Keratinocyte (primary cell): ENCODE data around the gene BANK1.

Experiments
- EZH2 ChIP-seq: IDR thresholded peaks from one replicate; pipeline ENCODE4 v1.6.1; 2012; ENCODE audit warnings: inconsistent platforms, mild to moderate bottlenecking, low read length, moderate library complexity
- TF ChIP-seq, protein P1 (sequence below), 3 experiments: IDR thresholded peaks in 1 of 3; conservative IDR thresholded peaks in 1 of 3; optimal IDR thresholded peaks in 1 of 3; 2 replicates in 2 of 3; 3 replicates in 1 of 3; pipeline versions ENCODE3 to v1.5.1; 2011; ENCODE audit warnings: low read length in 3 of 3, mild to moderate bottlenecking in 3 of 3, moderate library complexity in 2 of 3, control low read depth in 1 of 3, inconsistent platforms in 1 of 3; ENCODE audit not compliant: insufficient read depth in 2 of 3; ENCODE audit errors: extremely low read depth in 1 of 3

DNA sequence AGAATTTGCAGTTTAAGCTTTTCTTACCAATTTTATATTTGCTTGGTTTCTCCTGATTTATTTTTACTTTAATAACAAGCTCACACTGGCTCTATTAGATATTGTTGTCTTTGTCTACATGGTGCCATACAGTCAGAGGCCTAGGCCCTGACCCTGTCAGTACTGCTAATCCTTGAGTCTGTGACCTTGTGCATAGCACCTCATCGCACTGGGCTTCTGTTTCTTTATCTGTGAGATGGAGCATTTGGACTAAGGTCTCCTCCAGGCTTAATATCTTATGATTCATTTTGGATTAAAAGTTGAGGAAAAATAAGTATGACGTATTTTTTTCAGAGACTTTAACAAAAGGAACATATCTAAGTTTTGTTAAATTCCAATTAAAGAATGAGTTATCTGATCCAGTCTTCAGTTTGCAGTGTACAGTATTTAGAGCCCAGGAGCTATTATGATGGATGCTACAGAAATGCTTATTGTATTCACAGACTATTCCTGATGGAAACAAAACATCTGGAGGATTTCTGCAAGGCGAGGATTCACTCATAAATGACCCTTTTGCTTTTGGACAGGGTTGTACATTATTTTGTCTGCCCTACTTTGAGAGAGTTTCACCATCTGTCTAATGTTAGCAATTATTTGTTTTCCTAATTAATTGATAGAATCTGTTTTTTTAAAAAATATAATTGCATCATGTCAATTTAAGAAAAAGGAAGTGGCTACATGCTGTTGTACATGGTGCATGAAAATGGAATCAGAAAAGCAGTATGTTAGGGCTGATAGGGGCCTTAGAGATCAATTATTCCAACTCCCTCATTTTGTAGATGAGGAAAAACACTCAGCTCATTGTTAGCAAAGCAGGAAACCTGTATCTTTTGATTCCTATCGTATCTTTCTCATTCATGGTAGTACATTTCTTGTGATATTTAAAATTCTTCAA is 203.6 kb downstream of the BANK1 start:
- TF ChIP-seq, protein P1, sequence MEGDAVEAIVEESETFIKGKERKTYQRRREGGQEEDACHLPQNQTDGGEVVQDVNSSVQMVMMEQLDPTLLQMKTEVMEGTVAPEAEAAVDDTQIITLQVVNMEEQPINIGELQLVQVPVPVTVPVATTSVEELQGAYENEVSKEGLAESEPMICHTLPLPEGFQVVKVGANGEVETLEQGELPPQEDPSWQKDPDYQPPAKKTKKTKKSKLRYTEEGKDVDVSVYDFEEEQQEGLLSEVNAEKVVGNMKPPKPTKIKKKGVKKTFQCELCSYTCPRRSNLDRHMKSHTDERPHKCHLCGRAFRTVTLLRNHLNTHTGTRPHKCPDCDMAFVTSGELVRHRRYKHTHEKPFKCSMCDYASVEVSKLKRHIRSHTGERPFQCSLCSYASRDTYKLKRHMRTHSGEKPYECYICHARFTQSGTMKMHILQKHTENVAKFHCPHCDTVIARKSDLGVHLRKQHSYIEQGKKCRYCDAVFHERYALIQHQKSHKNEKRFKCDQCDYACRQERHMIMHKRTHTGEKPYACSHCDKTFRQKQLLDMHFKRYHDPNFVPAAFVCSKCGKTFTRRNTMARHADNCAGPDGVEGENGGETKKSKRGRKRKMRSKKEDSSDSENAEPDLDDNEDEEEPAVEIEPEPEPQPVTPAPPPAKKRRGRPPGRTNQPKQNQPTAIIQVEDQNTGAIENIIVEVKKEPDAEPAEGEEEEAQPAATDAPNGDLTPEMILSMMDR (optimal IDR thresholded peaks at IDR 0.05 in 1 of 3, IDR thresholded peaks at IDR 0.05 in 1 of 3, conservative IDR thresholded peaks at IDR 0.05 in 1 of 3; ENCODE audit: extremely low read depth in 1 of 3, insufficient read depth in 2 of 3, low read length in 3 of 3), result no peak
- no peak for TF ChIP-seq EZH2
